MM.1S (cell line): ENCODE data around the gene TMEM132D.

ENCODE experiments used
- DNase-seq: peaks from one replicate; pipeline ENCODE4 v3.0.0-alpha.2; 2015
- H2AFZ ChIP-seq: fragments of 300-600 bp; sonication (generic); 2 replicates; pipeline ENCODE4 v1.6.0; 2016; ENCODE audit warnings: antibody characterized with exemption, low read length
- H3F3A ChIP-seq: fragments of 300-600 bp; sonication (generic); 2 replicates; pipeline ENCODE4 v1.6.1; 2016; ENCODE audit warnings: mild to moderate bottlenecking, antibody characterized with exemption, low read length, moderate library complexity, mixed read lengths; ENCODE audit not compliant: insufficient read depth
- H3K27ac ChIP-seq: fragments of 300-600 bp; sonication (generic); 2 replicates; pipeline ENCODE4 v1.5.1; 2016; ENCODE audit warnings: mild to moderate bottlenecking, low read length
- H3K27me3 ChIP-seq: fragments of 300-600 bp; sonication (generic); replicated peaks from 2 replicates; pipeline ENCODE4 v1.6.0; 2016; ENCODE audit warnings: low read length; ENCODE audit not compliant: insufficient read depth
- H3K36me3 ChIP-seq: fragments of 300-600 bp; sonication (generic); replicated peaks from 2 replicates; pipeline ENCODE4 v1.6.1; 2016; ENCODE audit warnings: mild to moderate bottlenecking, low read length, mixed read lengths; ENCODE audit not compliant: insufficient read depth
- H3K4me1 ChIP-seq: fragments of 300-600 bp; sonication (generic); 2 replicates; pipeline ENCODE4 v1.6.1; 2016; ENCODE audit warnings: low read length, mixed read lengths
- H3K4me2 ChIP-seq: fragments of 300-600 bp; sonication (generic); 2 replicates; pipeline ENCODE4 v1.6.0; 2016; ENCODE audit warnings: low read depth, low read length
- H3K4me3 ChIP-seq: fragments of 300-600 bp; sonication (generic); 2 replicates; pipeline ENCODE4 v1.5.1; 2016; ENCODE audit warnings: low read length, mixed read lengths
- H3K79me2 ChIP-seq: fragments of 300-600 bp; sonication (generic); 2 replicates; pipeline ENCODE4 v1.6.1; 2016; ENCODE audit warnings: mixed run types, low read length, mixed read lengths
- H3K9ac ChIP-seq: fragments of 300-600 bp; sonication (generic); 2 replicates; pipeline ENCODE4 v1.6.1; 2016; ENCODE audit warnings: low read length, mixed read lengths
- H3K9me2 ChIP-seq: fragments of 300-600 bp; sonication (generic); replicated peaks from 2 replicates; pipeline ENCODE4 v1.6.1; 2016; ENCODE audit warnings: mild to moderate bottlenecking, low read length, mixed read lengths; ENCODE audit not compliant: insufficient read depth
- H3K9me3 ChIP-seq: fragments of 300-600 bp; sonication (generic); replicated peaks from 2 replicates; pipeline ENCODE4 v1.6.1; 2016; ENCODE audit warnings: mild to moderate bottlenecking, low read length, mixed read lengths; ENCODE audit not compliant: insufficient read depth
- H4K20me1 ChIP-seq: fragments of 300-600 bp; sonication (generic); 2 replicates; pipeline ENCODE4 v1.6.1; 2016; ENCODE audit warnings: mild to moderate bottlenecking, low read length, moderate library complexity, mixed read lengths; ENCODE audit not compliant: insufficient read depth
- EZH2 ChIP-seq: fragments of 300-600 bp; sonication (generic); optimal IDR thresholded peaks from 2 replicates; pipeline ENCODE3; 2017; ENCODE audit warnings: low read depth, mild to moderate bottlenecking, antibody characterized with exemption, low read length, mixed read lengths
- EZH2phosphoT487 ChIP-seq: fragments of 300-600 bp; sonication (generic); IDR thresholded peaks from 2 replicates; pipeline ENCODE4 v1.6.1; 2018; ENCODE audit warnings: antibody characterized with exemption, low read length
- TF ChIP-seq, protein P1 (sequence below): fragments of 300-600 bp; sonication (generic); IDR thresholded peaks from 2 replicates; pipeline ENCODE4 v1.5.1; 2016; ENCODE audit warnings: antibody characterized with exemption, low read length, mixed read lengths

Gene TMEM132D

DNA sequence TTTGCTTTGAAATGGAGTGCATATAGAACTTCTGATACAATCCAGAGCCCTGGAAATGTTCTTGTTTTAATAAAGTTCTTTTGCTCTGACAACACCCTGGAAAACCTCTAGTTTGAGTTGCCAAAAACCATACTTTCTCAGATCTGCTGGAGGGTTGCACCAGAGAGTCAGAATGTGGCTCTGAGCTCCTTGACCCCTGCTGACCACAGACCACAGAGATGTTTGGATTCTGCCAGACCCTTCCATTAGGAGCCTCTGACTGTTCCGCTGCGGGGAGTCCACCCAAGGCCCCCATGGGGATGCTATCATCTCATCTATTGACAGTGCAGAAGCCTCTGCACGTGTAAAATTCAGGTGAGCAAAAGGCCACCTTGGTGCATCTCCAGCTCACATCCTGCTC lies 718.0 kb downstream of the TMEM132D start:
- H3K4me3 ChIP-seq: no peak overlapping the region
- no peaks in the 10 kb centered on the region for H3F3A ChIP-seq
- H3K27ac ChIP-seq: no peak overlapping the region
- no peaks in the 10 kb centered on the region for H3K27me3 ChIP-seq
- H3K9ac ChIP-seq: no peak overlapping the region
- no peaks in the 10 kb centered on the region for H3K36me3 ChIP-seq
- no peaks in the 10 kb centered on the region for H3K9me3 ChIP-seq
- no peak overlapping the region for H2AFZ ChIP-seq
- TF ChIP-seq EZH2: no peak
- TF ChIP-seq, protein P1, sequence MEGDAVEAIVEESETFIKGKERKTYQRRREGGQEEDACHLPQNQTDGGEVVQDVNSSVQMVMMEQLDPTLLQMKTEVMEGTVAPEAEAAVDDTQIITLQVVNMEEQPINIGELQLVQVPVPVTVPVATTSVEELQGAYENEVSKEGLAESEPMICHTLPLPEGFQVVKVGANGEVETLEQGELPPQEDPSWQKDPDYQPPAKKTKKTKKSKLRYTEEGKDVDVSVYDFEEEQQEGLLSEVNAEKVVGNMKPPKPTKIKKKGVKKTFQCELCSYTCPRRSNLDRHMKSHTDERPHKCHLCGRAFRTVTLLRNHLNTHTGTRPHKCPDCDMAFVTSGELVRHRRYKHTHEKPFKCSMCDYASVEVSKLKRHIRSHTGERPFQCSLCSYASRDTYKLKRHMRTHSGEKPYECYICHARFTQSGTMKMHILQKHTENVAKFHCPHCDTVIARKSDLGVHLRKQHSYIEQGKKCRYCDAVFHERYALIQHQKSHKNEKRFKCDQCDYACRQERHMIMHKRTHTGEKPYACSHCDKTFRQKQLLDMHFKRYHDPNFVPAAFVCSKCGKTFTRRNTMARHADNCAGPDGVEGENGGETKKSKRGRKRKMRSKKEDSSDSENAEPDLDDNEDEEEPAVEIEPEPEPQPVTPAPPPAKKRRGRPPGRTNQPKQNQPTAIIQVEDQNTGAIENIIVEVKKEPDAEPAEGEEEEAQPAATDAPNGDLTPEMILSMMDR: no peak
- no peak for TF ChIP-seq EZH2phosphoT487
- DNase-seq: no peak
- no peaks in the 10 kb centered on the region for H4K20me1 ChIP-seq
- H3K9me2 ChIP-seq: no peaks in the 10 kb centered on the region
- H3K4me2 ChIP-seq: no peak overlapping the region
- H3K4me1 ChIP-seq: no peaks in the 10 kb centered on the region
- H3K79me2 ChIP-seq: no peaks in the 10 kb centered on the region

DNA sequence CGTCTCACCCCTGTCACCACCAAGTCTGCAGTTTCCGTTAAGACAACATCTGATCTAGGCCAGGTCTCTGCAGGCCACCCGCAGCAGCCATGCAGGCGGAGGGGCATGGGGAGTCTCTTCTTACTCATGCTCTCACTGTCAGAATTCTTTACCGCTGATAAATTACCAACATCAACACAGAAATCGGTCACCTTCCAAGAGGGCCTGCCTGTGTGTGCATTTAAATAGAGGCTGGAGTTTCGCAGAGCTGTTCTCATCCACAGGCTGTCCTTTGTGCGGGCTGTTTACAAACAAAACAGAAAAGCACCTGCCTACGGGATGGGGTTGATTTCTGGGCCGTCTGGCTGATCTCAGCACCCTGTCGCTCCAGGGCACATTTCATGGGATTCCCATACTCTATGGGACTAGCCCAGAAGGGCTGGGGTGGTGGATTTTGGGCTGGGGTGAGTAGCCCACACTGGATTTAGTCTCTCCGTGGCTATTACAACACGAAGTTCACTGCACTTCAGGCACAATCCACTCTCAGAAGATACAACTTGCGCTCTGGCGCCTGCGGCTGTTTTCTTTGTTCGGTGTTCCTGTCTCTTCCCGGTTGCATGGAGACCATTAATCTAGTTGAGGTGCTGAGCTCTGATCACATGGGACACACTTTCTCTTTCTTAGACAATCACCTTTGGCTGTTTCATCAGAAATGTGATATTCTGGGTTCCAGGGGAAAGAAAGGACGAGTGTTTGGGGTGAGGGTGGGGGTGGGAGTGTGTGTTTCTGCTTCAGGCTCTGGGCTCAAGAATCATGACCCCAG lies 719.5 kb downstream of the TMEM132D start:
- Histone ChIP-seq H3K4me2 (no peak overlapping the region), H3K4me1 (no peaks in the 10 kb centered on the region), H3K9me3 (no peaks in the 10 kb centered on the region), H3K27me3 (no peaks in the 10 kb centered on the region), H3K36me3 (no peaks in the 10 kb centered on the region), H4K20me1 (no peaks in the 10 kb centered on the region), H3K9me2 (no peaks in the 10 kb centered on the region), H3K4me3 (no peak overlapping the region), H3K9ac (no peak overlapping the region), H3K27ac (no peak overlapping the region), H3F3A (no peaks in the 10 kb centered on the region), H3K79me2 (no peaks in the 10 kb centered on the region), H2AFZ (no peak overlapping the region)
- TF ChIP-seq EZH2: no peak
- TF ChIP-seq, protein P1: no peak
- TF ChIP-seq EZH2phosphoT487: no peak
- no peak for DNase-seq

DNA sequence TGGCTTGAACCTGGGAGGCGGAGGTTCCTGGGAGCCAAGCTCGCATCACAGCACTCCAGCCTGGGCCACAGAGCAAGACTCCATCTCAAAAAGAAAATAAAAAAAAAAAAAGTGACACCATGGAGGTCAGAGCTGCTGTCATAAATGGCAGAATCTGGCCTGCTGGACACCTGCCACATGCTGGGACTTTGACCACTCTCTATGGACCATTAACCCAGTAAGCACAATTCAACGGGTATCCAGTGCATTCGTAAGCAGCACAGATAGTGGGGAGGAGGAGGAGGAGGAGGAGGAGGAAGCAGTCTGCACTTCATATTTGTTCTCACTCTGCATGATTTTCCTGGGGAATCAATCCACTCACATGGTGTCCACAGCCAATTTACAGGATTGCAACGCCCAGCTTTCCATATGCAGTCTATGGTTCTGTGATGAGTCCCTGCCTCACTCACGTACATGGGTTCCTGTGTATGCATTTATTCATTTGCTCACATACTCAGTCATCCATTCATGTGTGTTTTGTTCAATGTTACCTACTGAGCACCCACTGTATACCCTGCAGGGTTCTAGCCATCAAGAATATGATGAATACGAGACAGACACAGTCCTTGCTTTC lies 723.8 kb downstream of the TMEM132D start:
- no peak overlapping the region for H3K27ac ChIP-seq
- H3K9ac ChIP-seq: no peak overlapping the region
- H3K79me2 ChIP-seq: no peaks in the 10 kb centered on the region
- TF ChIP-seq EZH2: no peak
- TF ChIP-seq EZH2phosphoT487: no peak
- TF ChIP-seq, protein P1: no peak
- no peaks in the 10 kb centered on the region for H4K20me1 ChIP-seq
- H3K9me3 ChIP-seq: no peaks in the 10 kb centered on the region
- H3F3A ChIP-seq: no peaks in the 10 kb centered on the region
- H2AFZ ChIP-seq: no peak overlapping the region
- H3K4me3 ChIP-seq: no peak overlapping the region
- no peaks in the 10 kb centered on the region for H3K27me3 ChIP-seq
- DNase-seq: no peak
- no peaks in the 10 kb centered on the region for H3K4me1 ChIP-seq
- no peak overlapping the region for H3K4me2 ChIP-seq
- H3K36me3 ChIP-seq: no peaks in the 10 kb centered on the region
- no peaks in the 10 kb centered on the region for H3K9me2 ChIP-seq
